Hepatocyte (in vitro differentiated cells): Measurements from ENCODE around the gene PRR20B.
"Not testable (repeated sequence)": the region's sequence is repeated elsewhere in the genome, so short reads cannot be mapped to it uniquely, and the experiment has no call there.

Source experiments
- EZH2 ChIP-seq: fragments of 200-600 bp; sonication (generic); IDR thresholded peaks from 2 replicates; pipeline ENCODE4 v1.6.1; 2016; ENCODE audit warnings: antibody characterized with exemption, mild to moderate bottlenecking, borderline replicate concordance
- EZH2phosphoT487 ChIP-seq: fragments of 200-600 bp; sonication (generic); IDR thresholded peaks from one replicate; pipeline ENCODE4 v1.6.1; 2018; ENCODE audit warnings: antibody characterized with exemption, mild to moderate bottlenecking, low read depth, moderate library complexity; ENCODE audit not compliant: unreplicated experiment, severe bottlenecking
- TF ChIP-seq, protein P1 (sequence below): fragments of 200-600 bp; sonication (generic); IDR thresholded peaks from 2 replicates; pipeline ENCODE4 v1.5.1; 2016; ENCODE audit warnings: antibody characterized with exemption, mild to moderate bottlenecking; ENCODE audit not compliant: poor library complexity

- TF ChIP-seq, protein P1, sequence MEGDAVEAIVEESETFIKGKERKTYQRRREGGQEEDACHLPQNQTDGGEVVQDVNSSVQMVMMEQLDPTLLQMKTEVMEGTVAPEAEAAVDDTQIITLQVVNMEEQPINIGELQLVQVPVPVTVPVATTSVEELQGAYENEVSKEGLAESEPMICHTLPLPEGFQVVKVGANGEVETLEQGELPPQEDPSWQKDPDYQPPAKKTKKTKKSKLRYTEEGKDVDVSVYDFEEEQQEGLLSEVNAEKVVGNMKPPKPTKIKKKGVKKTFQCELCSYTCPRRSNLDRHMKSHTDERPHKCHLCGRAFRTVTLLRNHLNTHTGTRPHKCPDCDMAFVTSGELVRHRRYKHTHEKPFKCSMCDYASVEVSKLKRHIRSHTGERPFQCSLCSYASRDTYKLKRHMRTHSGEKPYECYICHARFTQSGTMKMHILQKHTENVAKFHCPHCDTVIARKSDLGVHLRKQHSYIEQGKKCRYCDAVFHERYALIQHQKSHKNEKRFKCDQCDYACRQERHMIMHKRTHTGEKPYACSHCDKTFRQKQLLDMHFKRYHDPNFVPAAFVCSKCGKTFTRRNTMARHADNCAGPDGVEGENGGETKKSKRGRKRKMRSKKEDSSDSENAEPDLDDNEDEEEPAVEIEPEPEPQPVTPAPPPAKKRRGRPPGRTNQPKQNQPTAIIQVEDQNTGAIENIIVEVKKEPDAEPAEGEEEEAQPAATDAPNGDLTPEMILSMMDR, result not testable (repeated sequence)
- TF ChIP-seq EZH2, EZH2phosphoT487: not testable (repeated sequence)
Observed at GRCh38 chr13:57166897-57167296, 19.6 kb downstream of the PRR20B start, which contains the start of gene PRR20E.
